NCI-H1694 (cell line): Measurements from ENCODE around the gene ENPP4.
"Not testable (repeated sequence)": the region's sequence is repeated elsewhere in the genome, so short reads cannot be mapped to it uniquely, and the experiment has no call there.

Source experiments
- DNase-seq: peaks from one replicate; lab custom pipeline; 2025; lab: John Stamatoyannopoulos, UW

ENPP4 gene

DNA sequence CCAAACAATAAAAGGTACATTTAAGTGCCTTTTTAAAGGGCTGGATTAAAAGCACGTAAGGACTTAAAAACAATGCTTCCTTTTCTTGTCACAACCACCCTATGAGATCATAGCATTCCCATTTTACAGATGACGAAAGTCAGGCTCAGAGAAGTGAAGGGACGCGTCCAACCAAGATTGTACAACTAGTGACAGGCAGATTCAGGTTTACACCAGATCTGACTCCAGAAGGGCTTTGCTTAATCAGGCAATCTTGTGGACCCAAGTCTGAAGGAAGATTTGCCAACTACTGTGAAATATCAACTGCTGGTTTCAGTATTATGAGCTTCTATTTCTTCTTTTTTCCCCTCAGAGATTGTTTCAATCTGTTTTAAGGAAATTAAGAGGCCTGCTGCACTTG lies 877 bp downstream of the ENPP4 start:
- DNase-seq, result no peak

DNA sequence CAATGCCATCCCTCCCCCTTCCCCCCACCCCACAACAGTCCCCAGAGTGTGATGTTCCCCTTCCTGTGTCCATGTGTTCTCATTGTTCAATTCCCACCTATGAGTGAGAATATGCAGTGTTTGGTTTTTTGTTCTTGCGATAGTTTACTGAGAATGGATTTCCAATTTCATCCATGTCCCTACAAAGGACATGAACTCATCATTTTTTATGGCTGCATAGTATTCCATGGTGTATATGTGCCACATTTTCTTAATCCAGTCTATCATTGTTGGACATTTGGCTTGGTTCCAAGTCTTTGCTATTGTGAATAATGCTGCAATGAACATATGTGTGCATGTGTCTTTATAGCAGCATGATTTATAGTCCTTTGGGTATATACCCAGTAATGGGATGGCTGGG lies 1.5 kb downstream of the ENPP4 start:
- not testable (repeated sequence) for DNase-seq

DNA sequence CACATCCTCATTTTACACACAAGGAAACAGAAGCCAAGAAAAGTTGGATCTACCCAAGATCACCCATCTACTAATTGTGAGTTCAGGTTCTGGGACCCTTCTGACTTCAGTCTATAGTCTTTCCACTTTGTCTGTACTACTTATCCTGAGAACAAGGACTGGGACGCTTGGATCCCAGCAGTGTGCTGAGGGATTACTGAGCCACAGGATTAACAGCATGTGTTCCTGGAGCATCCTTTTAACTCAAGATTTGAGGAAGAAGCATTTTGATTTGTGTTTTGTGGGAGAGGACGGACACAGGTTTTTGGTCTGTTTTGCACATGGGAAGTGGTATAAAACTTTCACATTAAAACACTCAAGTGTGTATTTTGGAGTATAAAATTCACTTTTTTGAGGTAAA lies 4.4 kb downstream of the ENPP4 start:
- DNase-seq, result no peak

DNA sequence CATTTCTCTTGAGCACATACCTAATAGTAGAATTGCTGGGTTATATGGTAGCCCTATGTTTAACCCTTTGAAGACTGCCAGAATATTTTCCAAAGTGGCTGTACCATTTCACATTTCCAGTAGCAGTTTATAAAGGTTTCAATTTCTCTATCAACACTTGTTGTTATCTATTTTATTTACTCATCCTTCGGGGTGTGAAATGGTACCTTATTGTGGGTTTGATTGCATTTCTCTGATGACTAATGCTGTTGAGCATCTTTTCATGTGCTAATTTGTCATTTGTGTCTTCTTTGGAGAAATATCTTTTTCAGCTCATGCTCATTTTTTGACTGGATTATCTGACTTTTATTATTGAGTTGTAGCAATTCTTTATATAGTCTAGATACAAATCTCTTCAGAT lies 5.4 kb downstream of the ENPP4 start:
- DNase-seq, result no peak

DNA sequence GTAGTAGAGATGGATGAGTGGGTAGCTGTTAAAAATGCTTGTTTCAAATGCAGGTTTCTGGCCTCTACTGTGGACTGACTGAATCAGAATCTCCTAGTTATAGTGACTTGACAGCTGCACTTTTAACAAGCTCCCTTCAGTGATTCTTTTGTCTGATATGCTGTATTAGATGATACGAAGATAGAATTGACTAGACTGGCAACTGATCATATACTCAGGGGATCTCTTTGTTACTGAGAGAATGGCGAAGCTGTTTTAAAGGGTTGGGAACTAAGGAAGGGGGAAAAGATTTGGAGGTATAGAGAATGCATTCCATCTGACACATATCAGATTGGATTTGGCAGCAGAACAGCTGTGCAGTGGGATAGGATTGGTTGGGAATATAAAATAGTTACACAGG lies 7.0 kb downstream of the ENPP4 start:
- DNase-seq, result no peak

DNA sequence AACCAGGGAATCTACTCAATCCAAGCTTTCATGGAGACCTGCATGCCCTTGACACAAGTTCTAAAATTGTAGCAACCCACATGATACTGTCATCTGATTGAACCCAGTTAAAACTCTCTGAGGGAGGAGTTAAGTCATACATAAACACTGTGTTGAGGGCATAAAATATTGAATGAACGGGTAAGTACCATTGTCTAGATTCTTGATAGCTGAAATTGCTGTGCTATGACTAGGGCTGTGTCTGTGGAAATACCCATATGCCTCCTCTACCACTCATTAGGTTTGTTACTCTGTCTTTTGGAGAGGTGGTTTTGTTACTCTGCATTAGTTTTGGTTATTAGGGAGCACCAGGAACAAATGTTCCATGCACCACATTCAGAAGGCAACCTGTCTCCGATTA lies 7.6 kb downstream of the ENPP4 start:
- DNase-seq, result no peak

DNA sequence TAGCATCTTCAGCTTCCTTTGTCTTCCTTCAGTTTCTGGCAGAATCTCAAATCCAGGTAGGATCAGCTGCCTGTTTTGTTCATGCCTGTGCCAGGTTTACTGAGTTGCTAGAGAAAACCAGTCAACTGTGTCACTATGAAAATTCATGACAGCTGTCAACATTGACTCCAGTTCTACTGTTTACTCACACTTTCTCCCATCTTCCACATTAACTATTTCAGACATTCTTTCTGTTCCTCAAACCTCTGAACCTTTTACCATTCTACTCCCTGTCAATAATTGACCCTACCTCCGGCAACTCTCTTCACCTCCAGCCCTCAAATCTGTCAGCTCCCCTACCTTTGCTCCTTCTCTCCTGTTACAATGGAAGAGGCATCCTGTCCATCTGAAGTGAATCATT lies 8.5 kb downstream of the ENPP4 start:
- DNase-seq, result no peak

DNA sequence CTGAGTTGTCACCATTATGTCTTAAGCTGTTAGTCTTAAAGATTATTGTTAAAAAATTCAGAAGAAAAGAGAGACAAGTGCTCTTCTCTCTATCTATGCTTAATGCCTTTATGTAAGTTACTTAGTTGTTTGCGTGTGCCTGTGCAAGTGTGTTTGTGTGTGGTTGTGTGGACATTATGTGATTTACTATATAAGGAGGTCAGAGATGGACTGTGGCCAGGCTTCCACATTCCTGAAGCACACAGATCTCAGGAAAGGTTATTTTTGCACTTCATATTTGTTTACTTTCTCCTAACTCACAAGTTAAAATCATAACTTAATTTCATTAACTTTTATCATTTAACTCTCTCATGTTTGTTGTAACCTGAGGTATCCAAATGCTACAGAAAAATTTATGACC lies 14.5 kb downstream of the ENPP4 start:
- no peak for DNase-seq

DNA sequence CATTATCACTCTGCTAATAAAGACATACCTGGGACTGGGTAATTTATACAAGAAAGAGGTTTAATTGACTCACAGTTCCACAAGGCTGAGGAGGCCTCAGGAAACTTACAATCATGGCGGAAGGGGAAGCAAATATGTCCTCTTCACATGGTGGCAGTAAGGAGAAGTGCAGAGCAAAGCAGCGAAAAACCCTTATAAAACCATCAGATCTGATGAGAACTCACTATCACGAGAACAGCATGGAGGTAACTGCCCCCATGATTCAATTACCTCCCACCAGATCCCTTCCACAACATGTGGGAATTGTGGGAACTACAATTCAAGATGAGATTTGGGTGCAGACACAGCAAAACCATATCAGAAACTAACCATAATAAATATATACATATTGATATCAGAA lies 19.3 kb downstream of the ENPP4 start:
- not testable (repeated sequence) for DNase-seq

DNA sequence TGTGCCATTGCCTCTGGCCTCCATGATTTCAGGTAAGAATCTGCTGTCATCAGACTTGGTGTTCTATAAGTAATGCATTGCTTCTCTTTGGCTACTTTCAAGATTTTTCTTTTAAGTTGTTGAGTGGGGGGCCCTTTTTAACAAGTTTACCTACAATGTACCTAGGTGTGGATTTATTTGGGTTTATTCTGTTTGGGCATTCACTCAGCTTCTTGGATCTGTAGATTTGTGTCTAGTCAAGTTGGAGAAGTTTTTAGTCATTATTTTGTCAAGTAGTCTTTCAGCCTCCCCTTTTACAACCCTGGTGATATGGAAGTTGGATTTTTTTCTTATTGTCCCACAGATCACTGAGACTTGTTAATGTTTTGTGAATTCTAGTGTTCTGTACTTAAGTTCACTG lies 26.9 kb downstream of the ENPP4 start:
- DNase-seq, result no peak

DNA sequence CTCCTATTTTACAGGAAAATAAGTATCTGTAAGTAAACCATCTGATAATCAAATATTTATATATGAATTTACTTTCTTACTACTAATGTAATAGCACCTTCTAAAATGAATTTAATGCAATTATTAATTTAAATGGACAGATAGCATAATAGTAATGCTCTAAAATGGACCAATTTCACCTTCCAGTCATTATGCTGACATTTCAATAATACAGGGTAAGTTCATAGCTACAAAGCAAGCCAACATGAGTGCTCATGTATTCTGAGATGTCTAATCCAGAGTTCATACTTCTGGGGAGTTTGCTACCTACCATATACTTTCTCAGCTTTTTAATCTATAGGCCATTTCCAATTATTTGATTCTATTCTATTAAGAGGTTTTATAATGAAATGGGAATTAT lies 29.4 kb downstream of the ENPP4 start:
- no peak for DNase-seq

DNA sequence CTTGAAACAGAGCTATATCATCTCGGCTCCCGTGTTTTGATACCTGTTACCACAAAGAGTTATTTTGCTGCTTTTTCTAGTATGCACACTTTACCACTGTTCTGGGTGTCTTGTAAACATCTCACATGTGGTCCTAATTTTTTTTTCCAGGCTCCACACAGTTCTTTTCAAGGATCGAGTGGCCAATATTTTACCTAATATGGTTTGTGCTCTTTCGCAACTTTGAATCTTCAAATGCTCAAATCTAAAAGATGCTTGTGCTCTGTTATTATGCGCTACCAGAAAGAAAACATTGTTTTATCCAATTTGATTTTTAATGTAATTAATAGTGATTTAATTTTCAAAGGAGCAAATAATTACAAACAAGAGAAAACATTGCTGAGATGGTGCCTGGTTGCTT lies 30.3 kb downstream of the ENPP4 start:
- DNase-seq, result no peak

DNA sequence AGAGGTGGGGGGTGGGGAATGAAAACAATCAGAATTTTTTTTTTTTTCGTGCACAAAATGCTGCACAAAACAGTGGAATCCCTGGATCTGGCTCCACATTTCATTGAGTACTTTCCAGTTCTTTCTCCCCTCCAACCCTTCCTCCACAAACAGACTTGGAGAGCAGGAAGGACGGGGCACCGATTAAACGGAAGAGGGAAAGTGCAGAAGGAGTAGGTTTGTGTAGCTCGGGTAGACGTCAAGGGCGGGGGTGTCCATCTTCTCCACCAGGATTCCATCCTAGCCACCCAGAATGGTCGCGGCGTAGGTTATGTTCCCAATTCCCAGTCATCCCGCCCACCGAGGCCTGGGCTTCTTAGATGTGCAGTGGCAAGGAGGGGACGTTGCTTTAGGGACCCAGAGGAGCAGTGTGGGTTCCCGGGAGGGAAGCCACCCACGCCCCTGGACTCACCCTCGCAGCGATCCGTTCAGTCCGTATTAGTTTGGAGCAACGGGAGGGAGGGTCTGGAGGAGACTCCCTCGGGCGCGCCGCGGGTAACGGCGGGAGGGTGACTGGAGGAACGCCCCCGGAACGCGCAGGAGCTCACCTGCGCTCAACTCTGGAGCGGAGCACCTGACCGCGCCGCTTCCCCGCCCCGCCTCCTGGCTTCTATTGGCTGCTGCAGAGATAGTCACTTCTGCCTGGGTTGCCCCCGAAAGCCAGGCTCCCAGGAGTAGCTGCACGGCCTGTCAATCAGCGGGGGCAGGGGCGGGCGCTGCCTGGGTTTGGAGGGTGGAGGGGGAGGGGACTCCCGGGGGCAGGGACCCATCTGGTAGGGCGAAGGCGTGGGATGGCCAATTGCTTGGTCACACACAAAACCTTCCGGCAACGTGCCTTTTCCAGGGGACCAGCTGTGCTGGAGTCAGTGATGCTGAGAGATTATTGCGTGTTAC lies 40.8 kb downstream of the ENPP4 start, which contains the start of gene ENPP5:
ENPP5 (minus strand) TSS at position 624 of the 933 bp plus-strand sequence. CDS start 2,718 bp downstream, outside the sequence.
- DNase-seq, result no peak

DNA sequence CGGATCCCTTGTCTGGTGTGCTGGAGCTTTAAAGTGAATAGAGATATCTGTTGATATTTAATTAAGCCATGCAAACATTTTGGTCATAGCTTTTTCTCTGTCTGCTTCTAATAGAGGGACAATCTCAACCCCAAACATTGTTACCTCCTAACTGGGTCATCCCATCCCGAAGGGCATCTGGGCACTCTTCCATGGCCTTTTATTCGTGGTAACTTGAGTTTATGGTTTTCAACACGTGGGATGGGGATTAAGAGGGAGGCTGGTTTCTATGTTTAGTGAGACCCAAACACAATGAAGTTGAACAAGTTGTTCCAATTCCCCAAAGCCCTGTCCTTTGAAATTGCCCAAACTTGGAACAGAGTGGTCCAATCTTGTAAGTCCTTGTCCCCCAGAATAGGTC lies 42.4 kb downstream of the ENPP4 start:
- DNase-seq, result no peak

DNA sequence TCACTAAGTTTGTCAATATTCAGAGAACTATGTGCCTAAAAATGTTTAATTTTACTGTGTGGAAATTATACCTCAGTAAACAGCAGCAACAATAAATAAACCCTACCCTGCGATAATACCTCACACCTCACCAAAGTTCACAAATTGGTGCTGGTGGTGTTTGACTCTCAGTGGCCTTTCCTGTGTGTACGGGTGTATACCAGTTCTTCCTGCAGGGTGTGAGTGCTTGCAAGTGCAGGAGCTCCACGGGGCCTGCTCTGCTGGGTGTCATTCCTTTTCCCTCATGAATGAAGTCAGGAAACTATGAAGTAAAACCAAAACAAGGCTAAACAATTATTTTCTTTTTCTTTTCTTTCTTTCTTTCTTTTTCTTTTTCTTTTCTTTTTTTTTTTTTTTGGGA lies 45.1 kb downstream of the ENPP4 start:
- no peak for DNase-seq

DNA sequence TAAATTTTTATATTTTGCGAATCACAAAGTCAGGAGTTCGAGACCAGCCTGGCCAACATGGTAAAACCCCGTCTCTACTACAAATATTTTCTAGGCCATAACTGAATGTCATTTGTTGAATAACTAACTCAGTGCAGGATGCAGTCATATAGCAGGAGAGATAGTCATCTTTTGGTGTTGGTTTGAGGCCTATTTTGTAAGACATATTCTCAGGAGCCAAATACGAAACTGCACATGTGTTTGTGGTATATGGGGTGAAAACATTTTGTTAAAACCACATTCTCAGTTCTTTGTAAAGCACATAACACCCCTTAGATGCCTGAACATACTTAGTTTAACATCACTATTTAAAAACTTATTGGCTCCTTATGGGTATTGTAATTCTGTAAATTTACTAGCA lies 45.7 kb downstream of the ENPP4 start:
- DNase-seq, result no peak

DNA sequence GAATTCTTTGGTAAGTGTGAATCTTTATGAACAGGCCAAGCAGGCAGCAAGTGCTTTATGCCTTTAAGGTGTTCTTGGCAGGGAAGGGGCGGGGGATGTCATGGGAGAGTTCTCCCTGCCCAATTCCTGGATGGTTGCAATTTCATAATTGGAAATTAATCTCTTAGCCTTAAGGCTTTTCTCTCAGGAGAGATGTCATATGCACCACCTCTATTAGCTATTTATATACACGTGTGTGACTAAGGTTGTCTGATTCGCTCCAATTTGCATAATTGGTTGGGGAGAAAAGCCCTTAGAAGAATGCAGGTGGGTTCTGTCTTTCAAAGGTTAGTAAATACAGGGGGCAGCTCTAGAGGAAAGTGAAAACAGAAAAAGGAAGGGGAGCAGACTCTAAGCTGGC lies 46.2 kb downstream of the ENPP4 start:
- no peak for DNase-seq

DNA sequence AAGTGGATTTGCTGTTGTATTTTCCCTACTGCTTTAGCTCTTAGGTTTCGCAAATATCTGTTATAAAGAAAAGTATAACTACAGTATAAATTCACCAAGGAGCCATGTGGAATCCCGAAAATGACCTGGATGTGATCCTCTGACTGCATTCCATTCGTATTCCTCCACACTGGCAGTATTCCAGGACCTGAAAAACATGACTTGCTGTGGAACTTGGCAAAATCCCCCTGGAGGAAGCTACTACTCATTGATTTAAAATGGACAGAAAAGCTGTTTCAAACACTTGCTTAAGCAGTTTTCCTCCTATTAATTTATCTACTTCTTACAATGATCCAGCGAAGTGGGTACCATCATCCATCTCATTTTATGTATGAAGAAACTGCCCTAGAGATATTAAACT lies 54.3 kb downstream of the ENPP4 start:
- no peak for DNase-seq

DNA sequence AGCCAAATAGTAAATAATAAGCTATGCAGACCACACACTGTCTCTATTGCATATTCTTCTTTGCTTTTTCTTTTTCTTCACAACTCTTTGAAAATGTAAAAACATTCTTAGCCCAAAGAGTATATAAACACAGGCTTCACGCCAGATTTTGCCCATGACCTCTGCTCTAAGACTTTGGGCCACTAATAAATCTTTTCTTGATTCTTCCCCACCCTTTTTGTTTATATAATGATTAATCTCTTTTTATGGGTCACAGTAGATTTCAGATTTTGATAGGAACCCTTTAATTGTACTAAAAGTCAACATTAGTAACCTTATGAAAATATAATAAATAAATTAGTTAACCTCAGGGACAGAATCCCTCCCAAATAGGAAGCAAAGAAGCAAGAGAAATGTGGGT lies 56.8 kb downstream of the ENPP4 start:
- DNase-seq, result no peak

DNA sequence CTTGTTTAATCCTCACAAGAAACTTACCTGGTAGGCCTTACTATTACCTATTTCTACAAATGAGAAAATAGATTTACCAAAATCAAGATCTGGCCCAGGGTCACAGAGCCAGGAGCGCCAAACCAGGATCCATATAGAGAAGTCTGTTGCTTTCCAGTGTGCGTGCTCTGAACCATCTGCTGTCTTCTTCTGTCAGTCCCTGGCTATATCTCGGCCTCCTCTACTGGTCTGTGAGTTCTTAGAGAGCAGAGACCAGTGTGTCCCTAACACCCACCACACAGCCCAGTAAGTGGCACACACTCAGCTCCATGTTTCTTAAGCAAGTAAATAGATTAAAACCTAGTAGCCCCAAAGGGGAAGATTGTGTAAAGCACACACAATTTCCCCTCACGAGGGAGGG lies 59.9 kb downstream of the ENPP4 start:
- no peak for DNase-seq

DNA sequence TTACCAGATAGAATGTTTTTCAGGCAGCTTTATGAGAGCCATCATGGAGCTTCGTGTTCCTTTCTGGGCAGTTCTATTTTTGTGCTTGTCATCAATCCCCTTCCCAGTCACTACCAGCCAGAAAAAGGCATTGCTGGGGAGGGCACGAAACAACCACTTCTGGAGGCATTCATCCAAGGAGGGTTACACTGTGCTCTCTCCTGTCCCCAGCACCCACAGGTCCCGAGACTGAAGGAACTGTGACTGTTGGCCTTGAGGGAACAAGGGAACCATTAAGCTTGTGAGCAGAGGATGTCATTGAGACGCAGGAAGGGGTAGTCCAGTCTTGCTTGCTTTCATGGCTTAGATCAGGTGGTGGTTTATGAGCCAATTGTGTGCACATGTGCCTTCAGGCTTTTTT lies 61.1 kb downstream of the ENPP4 start:
- no peak for DNase-seq

DNA sequence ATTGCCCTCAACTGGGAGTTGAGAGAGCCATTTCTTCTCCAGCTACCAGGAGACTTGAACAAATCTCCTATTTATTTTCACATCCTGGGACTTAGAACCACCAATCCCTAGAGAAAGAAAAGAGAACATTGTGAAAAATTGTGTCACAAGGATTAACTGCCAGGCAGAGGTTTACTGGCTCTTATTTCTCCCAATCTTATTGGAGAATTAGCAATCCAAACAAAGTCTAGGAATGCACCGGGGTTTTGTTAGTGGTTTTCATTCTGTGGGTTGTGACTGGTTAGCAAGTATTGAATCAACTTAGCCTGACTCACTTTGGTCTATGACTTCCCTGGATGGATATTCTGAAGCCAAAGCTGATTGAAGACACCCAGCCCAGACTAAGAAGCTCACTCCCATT lies 62.2 kb downstream of the ENPP4 start:
- DNase-seq, result no peak
